ENCODE measurements around the gene ZBTB21.

Gene ZBTB21

DNA sequence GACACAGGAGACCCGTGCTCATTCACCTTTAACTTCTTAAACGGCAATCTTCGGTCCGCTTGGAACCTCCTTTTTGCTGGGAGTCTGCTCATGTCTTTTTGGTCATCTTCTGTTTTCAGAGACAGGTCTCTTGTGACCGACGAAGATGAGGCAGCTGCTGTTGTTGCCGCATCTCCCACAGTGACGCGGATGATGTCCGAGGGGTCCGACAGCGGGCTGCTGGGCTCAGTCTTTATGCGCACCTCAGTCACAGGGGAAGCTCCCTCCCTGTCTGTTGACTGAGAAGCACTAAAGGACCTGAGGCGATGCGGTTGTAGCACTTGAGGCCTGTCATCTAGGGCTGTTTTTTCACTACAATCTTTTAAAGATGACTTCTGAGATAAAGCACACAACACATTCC is 17.6 kb downstream of the ZBTB21 start:
- no peak for DNase-seq (ENCODE audit: low read depth in 2 of 2)

DNA sequence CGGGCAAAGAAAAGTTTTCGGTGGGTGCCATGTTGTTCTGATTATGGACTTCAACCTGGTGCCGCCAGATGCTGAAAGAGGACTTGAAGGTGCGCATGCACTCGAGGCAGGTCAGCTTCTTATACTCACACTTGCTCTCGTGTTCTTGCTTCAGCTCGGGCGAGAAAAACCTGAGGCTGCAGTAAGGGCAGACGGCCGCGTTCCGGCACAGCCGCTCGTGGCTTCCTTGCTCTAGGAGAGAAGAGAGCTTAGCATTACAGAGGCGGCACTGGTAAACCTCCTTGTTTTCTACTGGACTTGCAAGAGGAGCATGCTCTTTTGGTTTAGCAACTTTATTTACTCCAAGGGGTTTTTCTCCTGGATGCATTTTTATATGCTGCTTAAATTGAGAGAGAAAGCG is 18.5 kb downstream of the ZBTB21 start:
- DNase-seq (ENCODE audit: low read depth in 2 of 2): no peak

DNA sequence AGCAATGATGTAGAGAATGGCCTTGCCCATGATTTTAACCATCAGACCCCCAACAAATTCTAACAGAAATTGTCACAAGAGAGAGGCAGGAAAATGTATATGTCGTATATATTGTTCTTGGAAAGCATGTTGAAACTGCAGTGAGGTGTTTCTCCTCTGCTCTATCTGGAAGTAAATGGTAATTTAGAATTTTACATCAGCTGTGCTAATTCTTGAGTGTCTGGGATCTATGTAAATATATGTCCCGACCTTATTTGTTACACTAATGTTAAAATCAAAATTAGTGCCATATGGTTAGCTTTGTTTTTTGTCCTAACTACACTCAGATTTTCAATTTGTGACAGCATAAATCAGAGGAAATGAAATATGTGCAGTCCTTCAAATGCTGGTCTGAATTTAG is 20.5 kb downstream of the ZBTB21 start:
- DNase-seq (ENCODE audit: low read depth in 2 of 2): no peak

DNA sequence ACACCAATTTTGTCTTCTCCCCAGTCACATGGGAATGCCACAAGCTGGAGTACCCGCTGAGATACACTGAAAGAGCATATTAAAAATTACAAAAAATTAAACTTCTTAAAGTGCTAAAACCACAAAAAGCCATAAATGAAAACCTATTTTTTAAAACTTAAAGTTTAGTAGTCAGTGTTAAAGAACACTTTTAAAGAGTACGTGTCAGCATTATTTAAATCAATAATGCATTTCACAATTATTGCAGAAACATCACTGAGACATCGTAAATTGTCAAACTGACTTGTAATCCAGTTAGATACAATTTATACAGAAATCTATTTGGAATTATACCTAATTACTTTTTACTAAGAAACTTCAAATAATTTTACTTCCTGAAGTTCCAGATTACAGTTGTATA is 22.9 kb downstream of the ZBTB21 start:
- DNase-seq (ENCODE audit: low read depth in 2 of 2): no peak

DNA sequence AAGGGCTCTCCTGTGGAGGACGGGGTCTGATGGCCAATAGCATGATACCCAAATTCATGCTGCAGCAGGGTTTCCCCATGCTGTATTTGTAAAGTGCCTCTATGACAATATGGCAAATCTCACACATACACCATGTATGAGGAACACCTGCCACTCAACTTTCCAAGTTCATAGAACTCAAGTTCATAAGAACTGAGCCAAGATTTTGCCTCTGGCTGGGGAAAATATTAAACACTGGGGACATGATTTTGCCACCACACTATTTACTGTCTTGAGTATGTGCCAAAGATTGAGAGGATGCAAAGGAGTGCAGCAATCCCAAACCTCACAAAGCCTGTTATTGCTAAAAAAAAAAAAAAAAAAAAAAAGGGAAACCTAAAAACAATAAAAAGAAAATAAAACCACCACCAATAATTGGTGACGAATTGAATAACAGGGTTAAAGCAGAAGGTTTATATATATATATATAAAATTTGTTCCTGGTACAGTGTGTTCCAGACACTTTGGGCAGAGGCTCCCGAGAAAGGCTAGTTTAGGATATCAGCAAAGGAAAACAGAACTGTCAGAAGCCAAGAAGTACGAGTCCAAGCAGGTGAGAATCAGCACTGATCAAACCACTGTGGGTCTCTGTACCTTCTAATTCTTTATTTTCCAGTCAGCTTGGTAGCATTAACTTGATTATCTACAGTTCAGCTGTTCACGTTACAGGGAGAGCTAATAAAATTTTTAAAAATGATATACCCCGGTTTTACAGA is 24.3 kb downstream of the ZBTB21 start:
- no peak for DNase-seq (ENCODE audit: low read depth in 2 of 2)

DNA sequence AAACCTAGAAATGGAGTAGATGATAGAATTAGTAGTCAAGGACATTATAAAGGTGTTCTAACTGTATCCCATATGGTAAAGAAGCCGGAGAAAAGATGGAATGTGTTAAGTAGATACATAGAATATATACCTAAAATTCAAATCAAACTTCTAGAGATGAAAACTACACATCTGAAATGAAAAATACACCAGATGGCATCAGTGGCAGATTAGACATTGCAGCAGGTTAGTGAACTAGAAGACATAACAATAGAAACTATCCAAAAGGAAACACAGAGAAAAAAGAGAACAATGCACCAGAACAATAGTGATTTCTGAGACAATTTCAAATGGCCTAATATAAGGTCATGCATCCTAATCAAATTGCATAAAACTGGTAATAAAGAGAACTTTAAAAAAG is 26.9 kb downstream of the ZBTB21 start:
- no peak for DNase-seq (ENCODE audit: low read depth in 2 of 2)

DNA sequence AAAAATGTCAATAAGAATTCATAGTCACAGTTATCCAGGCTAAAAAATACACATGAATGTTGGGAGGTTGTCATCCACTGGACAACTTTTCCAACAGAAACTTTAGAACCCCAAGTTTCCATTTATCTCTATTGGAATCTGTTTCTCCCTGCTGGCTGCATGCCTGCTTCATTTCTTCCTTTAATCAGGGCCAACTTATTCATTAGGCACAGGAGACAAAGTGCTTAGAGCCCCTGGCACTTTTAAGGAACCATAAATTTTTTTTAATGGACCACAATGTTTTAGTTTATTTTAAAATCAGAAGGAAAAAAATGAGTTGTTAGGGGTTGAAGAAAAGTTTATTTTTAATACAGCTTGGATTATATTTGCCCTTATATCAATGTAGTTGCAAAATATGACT is 29.6 kb downstream of the ZBTB21 start:
- DNase-seq (ENCODE audit: low read depth in 2 of 2): no peak

DNA sequence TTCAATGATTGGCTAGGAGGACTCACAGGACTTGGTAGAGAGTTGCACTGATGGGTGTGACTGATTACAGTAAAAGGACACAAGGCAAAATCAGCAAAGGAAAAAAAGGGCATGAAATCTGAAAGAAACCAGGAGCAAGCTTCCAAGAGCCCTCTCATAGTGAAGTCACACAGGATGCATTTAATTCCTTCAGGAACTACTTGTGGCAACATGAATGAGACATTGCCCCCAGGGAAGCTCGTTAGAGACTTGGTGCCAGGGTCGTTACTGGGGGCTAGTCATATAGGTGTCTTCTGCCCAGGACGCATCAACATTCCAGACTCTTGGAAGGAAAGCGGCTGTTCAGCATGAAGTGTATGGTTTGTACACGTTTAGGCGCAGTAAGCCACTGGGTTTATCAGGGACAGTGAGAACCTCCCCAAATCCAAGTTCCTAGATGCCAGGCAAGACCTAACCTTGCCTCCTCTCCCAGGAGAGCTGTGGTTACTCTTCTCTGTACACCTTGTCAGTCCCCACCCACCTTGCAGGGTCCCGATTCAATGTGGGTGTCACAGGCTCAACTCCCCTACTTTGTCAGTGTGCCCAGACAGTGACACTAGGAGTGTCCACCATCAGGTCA is 30.3 kb downstream of the ZBTB21 start:
- DNase-seq (ENCODE audit: low read depth in 2 of 2): no peak

DNA sequence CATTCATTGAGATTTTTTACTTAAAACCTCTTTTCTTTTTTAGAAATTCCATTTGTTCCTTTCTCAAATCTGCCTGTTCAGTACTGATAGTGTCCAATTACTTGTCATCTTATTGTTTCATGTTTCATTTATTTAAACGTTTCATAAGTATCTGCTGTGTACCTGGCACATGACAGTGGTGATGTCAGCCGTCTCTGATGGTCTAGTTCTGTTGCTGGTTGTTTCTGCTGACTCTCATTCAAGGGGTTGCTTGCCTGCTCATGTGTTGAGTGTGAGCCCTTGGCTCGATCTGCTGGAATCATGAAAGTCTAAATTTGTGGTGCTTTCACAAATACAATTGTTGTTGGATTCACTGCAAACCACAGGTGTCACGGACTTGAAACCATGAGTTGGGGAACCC is 30.8 kb downstream of the ZBTB21 start:
- no peak for DNase-seq (ENCODE audit: low read depth in 2 of 2)

DNA sequence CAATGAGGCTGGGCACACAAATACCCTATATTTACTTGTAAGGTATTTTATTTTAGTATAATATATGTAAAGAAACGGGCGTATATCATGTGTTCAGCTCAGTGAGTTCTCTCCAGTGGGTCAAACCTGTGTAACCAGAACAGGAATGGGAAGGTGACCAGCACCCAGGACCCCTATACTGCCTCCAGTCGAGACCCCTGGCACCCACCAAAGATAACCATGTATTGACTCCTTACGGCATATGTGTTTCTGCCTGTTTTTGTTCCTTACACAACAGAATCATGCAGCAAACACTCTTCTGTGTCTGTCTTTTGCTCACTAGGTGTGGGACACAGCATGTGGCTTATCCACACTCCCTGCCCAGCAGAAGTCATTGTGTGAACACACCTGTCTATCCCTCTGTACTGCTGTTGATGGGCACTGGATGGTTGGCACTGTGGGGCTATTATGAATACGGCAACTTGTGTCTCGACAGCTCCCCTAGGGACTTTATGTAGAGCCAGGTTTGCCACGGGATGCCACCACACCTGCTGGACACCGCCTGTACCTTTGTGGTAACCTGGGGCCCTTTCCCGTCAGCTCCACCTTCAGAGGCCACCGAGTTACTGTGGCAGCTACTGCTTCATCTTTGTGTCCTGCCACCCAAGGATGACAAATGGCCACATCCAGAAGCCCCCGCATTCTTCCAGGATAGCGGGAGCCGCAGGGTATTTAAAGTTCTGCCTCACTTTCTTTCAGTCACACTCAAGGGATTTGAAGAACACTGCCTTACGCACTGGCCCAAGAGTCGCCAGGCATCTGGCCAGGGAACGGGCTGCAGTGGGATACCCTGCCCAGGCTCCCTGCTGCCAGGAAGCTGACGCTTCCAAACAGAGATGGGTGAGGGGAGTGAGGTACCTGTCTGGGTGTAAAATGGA is 32.9 kb downstream of the ZBTB21 start:
- DNase-seq (ENCODE audit: low read depth in 2 of 2): no peak

DNA sequence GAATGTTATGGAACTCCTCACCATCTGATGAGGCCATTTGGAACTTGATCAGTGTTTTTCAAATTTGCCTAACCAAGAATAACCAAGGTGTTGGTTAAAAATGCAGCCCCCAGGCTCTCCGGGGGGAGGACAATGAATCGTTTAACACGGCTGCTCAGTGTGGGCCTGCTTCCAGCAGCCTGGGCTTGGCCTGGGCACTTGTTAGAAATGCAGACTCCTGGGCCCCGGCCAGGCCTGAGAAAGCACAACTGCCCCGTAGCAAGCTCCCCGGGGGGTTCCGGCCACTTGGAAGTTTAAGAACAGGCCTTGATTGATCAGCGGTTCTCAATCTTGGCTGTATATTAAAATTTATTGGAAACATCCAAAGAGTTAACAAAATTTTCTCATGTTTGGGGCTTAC is 33.5 kb downstream of the ZBTB21 start:
- no peak for DNase-seq (ENCODE audit: low read depth in 2 of 2)

DNA sequence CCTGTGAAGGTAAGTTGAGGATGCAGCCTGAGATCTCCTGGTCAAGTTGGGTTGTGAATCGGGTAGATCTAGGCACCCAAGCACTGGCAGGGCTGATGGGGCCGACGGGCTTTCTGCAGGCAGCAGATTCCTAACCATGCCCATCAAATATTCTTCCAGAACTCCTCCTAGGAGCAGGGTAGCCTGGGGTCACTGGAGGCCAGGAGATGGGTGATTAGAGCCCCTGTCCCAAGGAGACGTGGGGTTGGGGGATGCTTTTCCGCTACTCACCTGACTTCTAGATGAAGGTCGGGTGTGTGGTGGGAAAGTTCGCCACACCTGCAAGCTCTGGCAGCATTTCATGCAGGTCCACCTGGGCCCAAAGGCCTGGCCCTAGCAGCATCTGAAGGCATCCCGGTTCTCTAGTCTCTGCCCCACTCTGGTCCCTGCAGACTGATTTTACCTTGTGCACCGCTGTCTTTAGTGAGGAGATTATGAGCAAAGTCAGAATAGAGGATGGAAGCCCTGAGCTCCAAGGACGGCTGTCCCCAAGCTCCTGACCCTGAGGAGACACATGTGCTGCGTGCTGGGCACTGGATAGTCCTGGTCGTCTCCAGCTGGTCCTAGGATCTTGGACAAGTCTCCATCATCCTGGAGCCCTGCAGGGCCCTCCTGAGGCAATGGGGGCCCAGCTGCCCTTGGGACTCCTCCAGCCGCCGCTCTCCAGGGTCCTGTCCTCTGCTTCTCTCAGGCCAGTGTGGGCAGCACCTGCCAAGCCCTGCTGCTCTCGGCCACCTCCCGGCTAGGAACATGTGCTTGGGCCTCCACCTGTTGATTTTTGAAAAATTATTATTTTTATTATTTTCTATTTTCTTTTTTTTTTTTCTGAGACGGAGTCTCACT is 34.5 kb downstream of the ZBTB21 start:
- no peak for DNase-seq (ENCODE audit: low read depth in 2 of 2)

DNA sequence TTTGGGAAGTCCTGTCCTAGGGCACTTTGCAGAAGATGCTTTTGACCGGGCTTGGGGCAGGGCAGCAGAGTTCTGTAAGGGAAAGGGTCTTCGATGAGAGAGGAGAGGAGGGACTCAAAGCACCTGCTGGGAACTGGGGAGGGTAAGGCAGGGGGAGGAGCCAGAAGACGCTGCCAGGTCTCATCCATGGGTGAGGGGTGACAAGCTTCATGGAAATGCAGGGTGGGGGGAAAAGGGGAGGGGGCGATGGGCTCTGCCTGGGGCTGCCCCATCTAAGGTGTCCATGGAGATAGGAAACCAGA is 35.5 kb downstream of the ZBTB21 start:
- no peak for DNase-seq (ENCODE audit: low read depth in 2 of 2)

DNA sequence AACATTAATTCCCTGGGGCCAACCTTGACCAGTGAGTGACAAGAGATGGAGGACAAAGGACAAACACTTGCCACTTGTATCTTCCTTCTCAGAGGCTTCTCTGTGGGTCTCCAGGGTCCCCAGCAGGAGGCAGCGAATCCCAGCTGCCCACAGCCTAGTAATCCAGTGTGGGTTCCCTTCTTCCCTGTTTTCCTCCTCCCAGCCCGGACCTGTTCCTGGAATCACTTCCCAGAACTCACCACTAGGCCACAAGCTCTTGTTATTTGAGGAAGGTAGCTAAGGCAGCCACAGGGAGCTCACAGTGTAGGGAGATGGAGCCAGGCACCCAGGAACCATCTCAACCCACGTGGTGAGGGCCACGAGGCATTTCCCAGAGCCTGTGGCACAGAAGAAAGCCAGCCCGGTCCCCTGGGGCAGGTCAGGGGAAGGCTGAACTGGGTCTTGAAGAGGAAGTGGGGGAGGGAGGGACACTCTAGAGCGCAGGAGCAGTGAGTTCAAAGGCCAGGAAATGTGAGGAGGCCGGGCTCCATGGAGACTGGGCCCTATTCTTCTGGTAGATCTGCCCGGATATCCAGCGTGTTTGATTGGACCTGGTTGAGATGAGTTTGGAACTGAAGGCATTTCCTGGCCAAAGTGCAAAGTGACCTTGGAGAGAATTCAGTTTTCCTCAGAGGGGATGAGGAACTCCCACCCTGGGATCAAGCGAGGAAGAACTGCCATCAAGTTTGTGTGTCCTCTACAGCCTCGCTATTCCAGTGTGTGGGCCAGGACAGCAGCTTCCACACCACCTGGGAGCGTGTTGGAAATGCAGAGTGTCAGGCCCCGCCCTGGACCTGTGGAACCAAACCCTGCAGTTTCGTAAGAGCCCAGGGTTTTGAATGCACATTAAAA is 36.1 kb downstream of the ZBTB21 start:
- DNase-seq (ENCODE audit: low read depth in 2 of 2): no peak

DNA sequence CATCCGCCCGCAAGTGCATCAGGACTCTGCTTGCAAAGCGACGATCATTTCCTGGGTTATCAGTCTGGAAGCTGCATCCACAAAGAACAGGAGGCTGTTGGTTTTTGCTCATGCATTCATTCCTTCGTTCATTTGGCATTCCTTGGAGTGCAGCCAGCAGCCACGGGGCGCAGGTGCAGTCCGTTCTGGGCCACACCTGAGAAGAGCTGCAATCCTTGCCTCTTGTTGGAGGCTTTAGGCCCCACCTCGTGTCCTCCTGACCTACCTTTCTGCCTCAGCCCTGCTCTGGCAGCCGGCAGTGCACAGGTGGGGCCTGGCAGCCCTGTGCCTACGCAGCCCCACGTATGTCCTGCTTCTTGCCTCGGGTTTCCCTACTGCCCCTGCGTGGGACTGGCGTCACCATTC is 36.7 kb downstream of the ZBTB21 start:
- DNase-seq (ENCODE audit: low read depth in 2 of 2): no peak

DNA sequence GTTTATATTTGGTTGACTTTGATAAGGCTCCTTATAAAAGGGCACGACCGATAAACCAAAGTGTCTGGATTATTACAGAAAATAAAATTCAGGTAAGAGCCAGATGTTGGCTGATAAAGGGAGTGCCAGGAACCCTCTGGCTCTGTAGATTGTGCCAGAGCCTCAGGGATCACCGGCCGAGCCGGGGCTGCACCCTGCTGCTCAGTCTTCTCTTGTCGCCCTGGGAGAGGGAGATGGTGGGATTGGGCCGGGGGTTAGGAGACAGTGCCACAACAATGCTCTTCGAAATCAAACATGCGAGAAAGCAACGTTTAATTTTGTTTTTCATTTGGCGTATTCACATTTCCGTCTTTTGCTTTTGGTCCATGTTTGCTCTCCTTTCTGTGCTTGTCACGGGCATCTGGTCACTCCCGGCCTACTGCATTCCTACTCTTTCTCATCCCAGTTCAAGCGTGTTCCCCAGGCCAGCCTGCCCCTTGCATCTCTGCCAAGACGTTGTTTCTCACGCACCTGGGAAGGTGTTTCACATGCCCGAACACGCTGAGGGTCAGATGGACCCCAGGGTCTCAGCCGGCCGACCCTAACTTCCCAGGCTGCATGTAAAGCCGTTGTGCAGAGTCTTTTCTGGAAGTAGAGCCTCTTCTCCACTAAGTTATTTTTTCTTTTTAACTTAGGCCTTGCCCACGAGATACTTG is 37.5 kb downstream of the ZBTB21 start:
- DNase-seq (ENCODE audit: low read depth in 2 of 2): no peak

DNA sequence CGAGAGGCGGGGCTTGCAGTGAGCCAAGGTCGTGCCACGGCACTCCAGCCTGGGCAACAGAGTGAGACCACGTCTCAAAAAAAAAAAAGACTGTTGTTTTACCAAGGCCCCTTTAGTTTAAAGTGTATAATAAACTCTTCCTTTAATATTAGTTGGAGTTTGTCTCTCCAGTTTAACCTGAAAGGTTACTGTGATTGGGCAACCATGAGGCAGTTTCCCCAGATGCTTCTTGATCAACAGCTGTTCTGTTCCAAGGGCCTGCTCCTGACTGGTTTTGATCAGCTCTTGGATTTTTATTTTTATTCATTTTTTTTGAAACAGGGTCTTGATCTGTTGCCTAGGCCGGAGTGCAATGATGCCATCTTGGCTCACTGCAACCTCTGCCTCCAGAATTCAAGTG is 38.3 kb downstream of the ZBTB21 start:
- DNase-seq (ENCODE audit: low read depth in 2 of 2): no peak

DNA sequence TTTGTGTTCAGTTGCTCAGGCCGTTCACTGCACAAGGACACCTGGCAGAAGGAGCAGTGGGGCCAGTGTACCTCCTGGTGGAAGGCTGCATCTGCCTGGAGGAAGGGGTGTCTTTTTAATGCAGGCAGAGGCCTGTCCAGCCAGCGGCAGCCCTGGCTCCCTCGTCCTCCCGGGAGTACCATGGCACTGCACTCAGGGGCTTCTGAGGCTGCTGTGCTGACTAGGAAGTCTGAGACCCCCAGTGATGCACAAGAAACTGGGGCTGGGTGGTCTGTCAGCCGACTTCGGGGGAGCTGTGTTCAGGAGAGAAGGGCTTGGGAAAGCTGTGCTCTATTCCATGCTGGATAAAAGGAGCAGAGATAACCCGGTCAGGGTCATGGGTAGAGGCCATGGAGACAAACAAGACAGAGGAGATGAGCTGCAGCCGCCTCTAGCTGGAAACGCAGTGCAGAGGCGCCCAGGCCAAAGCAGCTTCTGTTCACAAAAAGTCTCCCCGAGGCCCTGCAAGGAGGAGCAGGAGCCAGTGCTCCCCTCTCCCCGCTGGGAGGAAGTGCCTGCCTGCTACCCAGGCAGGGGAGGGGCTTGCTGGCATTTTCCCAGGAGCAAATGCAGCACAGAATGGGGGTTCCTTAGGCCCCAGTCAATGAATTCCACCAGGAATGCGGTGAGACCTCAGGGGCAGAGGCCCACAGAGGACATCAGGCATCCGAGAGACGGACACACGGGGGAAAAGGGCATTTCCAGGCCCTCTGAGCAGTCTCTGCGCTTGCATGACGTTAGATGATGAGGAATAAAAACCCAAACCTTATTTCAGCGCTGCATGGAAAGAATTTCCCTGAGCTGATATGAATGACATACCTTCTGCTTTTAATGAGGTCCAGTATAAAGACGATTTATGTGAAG is 39.2 kb downstream of the ZBTB21 start:
- no peak for DNase-seq (ENCODE audit: low read depth in 2 of 2)

DNA sequence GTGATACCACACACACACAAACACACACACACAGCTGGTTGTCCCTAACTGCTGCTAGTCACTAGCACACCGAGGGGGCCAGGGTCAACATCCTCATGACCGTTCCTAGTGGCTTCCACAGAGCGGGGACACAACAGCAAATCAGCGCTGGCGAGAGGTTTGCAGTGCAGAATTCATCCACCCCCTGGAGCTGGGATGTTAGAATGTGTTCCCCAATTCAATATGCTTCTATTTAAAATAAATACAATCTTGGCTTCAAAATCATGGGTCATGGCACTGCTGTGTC is 40.1 kb downstream of the ZBTB21 start:
- DNase-seq (ENCODE audit: low read depth in 2 of 2): no peak

DNA sequence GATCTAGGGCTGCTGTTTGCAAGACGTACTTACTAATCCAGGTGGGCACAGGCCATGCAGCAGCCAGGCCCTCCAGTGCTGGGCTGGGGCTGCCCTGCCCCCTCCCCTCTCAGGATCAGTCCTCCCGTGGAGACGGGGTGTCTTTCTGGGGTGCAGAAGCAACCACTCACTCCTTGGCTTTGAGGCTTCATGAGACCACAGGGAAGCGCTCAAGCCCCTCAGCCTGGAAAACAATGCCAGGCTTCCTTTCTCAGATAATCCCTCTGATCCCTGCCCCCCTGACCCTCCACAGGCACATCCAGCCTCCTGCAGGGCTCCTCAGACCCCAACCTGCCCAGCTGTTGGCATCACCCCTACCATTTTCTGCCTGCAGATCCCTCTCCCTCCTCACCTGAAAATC is 42.5 kb downstream of the ZBTB21 start:
- no peak for DNase-seq (ENCODE audit: low read depth in 2 of 2)

Measured in fibroblast of skin of left quadriceps (primary cell).